ENCODE results near the gene KIF2A.
A peak's percentile ranks its signal among the peaks of the same experiment; 100 is the strongest.

Gene KIF2A

DNA sequence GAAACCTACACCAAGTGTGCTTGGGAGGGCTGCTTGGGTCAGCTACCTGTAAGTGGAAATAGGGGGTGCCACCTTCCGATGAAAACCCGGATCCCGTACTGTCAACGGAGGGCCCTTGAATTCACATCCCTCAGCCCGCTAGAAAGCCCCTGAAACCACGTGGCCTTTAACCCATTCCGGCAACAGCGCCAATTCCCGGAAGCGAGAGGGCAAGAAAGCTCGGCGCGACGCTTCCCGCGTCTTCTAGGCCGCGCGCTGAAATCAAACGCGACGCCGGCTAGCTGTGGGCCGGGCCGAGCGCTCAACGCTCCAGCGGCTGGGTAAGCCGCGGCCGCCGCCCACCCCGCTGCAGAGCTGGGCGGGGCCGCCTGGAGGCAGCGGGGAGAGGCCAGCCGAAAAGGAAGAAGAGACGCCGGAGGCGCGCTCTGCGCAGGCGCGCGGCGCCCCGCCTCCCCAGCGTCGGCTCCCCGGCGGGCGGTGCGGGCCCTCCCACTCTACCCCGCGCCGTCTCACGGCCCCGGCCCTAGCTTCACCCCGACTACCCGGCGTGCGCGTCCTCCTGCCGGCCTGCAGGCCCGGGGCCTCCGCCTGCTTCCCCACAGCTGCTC lies at the start of gene KIF2A:
KIF2A (plus strand) TSS at position 492 of the 608 bp plus-strand sequence. CDS start 267 bp downstream, outside the sequence.
- peak; percentile 80 for DNase-seq

DNA sequence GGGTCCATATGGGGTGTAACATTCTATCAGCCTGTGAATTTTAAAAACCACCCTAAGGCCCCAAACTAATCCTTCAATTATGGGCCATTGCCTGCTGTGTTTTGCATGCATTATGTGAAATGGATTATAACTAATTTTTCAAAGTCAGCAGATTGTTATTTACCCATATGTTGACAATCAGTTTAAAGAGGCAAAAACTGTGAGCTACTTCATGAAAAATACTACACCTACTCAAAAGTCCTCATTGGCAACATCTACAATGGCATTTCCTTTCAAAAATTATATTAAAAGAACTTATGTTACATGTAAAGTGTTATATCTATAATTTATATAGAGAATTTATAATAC lies 49.0 kb upstream of the KIF2A start:
- DNase-seq, result no peak

GRCh38 chr5:62258654-62259053 lies 47.4 kb upstream of the KIF2A start:
- DNase-seq, result no peak

DNA sequence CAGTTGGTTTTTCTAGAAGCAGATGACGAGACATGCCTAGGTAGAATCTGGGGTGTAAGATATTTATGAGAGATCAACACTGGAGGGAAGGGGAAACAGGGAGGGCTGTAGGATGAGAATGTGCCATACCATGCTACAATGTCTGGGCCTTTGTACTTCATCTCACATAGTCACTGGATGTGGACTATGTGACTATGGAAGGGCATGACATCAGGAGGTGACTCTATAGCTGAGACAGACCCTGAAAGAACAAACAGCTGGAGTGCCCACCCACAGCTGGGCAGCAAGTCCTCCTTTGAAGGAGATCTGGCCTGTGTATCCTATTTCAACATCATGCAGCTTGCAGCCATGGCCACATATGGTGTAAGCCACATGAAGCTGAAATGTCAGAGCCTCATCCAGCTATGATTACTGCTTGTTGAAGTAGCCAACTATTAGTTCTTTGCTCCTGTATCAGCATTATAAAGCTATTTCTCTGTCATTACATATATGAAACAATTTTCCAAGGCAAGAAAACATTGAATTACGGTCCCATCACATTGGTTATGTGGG lies 46.2 kb upstream of the KIF2A start:
- DNase-seq, result no peak

DNA sequence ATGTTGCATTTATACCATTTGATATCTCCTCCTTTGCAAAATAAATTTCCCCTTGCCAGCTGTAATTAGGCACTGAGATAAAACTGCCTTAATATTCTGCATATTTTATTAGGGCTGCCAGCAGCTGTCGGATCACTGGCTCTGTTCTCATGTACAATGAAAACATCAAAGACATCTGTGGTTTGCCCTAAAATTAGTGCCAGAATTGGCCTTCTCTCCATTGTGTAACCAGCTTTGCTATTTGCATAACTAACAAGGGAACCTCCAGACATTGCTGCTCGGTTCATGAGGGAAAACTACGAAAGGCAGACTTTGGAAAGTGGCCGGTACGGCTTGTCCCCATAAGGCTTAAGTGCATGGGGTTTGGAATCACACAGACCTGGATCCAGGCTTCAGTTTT lies 45.5 kb upstream of the KIF2A start:
- DNase-seq, result no peak

DNA sequence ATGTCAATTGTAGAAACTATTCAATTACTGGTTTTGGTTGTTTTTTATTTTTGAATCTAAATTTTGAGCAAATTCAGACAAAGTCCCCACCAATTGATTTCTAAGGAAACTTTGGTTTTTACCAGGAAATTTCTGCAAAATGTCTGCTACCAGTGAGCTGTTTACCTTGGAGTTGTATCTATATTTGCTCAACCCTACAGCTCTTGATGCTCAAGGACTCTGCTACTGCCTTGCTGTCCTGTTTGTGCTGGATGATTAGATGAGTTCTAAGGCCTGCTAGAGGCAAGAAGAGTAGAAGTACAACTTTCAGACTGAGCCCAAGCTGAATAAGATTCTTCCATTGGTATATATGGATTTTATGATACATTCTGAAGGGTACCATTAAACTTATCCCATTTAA lies 42.6 kb upstream of the KIF2A start:
- DNase-seq, result no peak

DNA sequence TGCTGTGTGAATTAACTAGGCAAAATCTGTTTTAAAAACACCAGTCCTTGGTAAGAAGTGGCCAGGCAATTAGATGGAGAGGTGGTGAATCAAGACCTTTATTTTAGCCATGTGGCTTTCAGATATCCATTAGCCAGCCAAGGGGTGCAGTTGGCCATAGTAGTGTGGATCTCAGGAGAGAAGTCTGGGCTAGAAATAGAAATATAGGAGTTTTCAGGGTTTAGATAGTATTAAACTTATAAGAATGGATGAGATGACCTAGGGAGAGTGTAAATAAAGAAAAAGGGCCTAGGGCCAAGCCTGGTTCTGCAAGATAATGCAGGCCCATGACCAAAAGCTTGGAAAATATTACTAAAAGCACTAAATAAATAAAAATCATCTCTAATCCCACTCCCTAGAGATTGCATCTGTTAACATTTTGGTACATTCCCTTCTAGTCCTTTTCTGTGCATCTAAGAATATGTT lies 40.3 kb upstream of the KIF2A start:
- no peak for DNase-seq

- no peak for DNase-seq
Measured at GRCh38 chr5:62266573-62266972, 39.4 kb upstream of the KIF2A start.

DNA sequence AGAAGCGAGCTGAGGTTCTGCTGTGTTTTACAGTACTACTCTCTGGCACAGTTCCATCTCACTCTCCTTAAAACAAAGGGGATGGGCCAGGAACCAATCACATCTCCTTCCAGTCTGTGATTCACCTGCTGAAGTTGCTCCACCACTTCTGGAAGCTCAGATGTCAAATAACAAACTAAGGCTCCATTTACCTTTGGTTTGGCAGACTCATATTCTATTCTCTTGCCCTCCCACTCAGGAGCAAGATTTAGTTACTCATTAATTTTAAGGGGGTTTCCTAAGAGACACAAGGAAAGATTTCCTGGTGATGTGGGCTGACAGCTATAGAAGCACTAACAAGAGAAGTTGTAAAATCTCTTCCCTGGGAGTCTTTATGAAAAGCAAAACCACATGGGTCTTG lies 37.8 kb upstream of the KIF2A start:
- no peak for DNase-seq

GRCh38 chr5:62268792-62269191 lies 37.2 kb upstream of the KIF2A start:
- DNase-seq, result no peak

- DNase-seq, result no peak
Measured at GRCh38 chr5:62271370-62271769, 34.6 kb upstream of the KIF2A start.

DNA sequence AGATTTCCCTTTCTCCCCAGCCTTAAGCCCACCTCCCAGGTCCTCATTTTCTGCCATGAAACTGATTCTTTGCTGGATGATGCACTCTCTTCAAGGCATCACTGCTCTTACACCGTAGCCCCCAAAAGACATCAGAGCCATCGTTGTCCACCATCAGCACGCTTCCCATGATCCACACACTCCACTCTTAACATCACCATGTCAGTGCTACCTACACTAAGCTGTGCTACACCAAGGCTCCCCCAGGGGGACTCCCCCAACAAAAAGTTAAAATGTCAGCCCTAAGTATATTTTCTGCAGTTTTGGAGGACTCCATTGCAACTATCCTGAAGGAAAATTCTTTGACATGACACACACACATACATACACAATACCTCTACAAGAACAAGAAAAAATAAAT lies 34.1 kb upstream of the KIF2A start:
- no peak for DNase-seq

DNA sequence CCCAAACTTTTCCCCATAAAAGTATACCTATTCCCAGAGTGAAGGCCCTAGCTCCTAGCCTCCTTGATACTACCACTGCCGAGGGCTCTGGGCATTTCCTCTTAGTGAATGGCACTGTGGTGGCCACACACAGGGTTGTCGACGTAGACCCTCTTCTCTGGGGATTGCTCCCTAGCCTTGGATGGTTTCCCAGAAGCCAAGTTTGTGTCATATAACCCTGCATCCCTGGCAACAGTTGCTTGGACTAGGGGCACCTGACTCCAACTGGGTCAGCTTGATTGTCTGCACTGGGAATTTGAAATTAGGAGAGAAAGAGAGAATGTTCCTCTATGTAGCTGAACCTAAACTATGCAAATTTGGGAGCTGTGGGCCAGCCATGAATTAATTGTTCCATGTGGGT lies 32.3 kb upstream of the KIF2A start:
- no peak for DNase-seq

DNA sequence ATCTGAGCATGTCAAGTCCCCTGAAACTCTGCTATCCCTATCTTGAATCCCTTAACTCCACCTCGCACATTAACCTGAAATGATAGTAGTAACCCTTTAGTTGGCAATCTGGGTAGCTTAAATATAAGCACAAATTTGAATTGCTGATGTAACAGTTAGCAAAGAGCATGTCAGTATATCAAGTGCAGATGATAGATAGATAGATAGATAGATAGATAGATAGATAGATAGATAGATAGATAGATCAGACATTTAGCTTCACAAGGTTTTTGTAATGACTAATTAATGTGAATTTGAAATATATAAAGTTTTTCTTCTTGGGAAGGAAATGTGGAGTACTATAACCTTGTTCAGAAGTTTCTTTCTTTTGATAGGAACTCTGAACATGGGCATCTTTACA lies 30.4 kb upstream of the KIF2A start:
- no peak for DNase-seq

DNA sequence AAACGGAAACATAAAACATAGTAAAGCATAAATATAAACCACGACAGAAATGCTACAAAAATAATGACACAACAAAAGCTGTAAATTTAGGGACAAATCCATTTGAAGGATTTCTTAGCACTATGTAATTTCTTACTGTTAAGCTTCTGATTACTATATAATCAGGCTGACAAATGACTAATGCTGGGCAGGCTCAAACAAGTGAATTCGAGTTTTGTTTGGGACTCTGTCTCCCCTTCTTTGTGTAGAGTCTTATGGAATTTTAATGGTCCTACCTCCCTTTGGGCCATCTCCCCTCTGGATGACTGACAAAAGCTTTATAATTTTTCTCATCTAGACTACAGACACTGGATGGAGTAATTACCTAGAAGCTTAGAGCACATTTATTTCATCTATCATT lies 24.6 kb upstream of the KIF2A start:
- DNase-seq, result no peak

GRCh38 chr5:62282064-62282463 lies 23.9 kb upstream of the KIF2A start:
- no peak for DNase-seq

- DNase-seq, result no peak
Measured at GRCh38 chr5:62283005-62283404, 23.0 kb upstream of the KIF2A start.

GRCh38 chr5:62283861-62284260 lies 22.1 kb upstream of the KIF2A start:
- no peak for DNase-seq

DNA sequence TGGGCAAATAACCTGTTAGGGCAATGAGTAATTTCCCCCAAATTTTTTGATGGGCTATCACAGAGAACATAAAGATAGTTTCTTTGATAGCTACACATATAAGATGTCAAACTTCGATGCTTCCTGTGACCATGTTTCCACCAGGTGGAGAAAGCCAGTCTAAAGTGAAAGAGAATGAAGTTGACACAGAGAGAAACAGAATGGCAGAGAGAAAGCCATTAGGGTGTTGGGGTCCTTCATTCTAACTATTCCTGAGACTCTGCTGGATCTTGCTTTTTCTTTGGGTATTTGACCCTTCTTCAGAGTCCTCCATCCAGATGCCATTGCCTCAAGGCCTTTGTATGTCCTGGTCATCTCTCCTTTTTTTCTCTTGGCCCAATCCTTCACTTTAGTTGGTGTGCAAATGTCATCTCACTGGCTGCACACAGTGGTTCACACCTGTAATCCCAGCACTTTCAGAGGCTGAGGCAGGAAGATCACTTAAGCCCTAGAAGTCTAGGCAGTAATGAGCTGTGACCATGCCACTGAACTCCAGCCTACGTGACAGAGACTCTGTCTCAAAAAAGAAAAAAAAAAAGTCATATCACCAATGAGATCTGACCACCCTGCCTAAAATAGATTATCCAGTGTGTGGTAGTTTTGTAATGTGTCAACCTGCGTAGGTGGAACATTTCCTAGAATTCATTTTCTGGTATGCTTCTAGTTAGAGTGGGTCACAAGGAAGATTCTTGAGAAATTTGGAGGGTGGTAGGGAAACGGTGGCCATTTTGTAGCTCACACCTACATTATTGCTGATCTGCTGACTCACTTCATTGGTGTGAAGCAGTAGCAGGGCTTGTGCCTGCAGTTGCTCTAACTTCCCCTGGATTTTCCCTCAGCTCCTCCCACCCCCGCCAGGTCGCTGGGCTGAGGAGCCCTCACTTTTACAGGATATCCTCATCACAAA lies 20.8 kb upstream of the KIF2A start:
- DNase-seq, result peak; percentile 21

DNA sequence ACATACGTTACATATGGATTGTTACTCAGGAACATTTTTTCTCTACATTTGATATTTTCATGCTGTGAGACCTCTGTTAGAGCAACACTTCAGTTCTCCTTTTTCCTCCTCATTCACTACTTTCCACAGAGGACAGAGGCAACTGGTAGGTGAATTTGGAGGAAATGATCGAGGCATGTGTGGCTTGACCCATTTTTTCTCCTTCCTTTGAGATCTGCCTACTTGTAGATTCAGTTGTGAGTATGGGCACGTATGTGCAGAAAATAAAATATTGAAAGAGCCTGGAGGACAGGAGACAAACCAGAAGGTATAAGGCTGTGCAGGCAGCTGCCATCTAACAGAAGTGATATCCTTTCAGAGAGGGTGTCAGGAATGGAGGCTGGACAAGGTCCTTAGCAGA lies 19.2 kb upstream of the KIF2A start:
- DNase-seq, result no peak

- no peak for DNase-seq
Measured at GRCh38 chr5:62287237-62287636, 18.8 kb upstream of the KIF2A start.

- no peak for DNase-seq
Measured at GRCh38 chr5:62288118-62288517, 17.9 kb upstream of the KIF2A start.

DNA sequence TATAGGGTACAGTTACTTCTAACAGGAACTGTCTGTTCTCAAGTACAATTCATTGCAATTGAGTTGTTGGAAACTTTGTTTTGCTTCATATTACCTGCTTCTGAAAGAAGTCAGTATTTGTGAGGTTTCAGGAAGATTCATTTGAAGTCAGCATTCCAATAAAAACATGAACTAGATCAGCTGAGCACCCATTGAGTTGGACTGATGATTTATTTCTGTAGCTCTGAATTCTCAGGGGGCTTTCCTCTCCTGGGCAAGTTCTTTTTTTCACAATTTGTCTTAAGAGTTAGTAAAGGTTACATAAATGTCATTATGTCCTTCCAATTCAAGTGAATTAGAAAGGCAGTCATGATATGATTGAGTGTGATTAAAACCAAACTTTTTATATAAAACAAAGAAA lies 16.2 kb upstream of the KIF2A start:
- DNase-seq, result no peak

DNA sequence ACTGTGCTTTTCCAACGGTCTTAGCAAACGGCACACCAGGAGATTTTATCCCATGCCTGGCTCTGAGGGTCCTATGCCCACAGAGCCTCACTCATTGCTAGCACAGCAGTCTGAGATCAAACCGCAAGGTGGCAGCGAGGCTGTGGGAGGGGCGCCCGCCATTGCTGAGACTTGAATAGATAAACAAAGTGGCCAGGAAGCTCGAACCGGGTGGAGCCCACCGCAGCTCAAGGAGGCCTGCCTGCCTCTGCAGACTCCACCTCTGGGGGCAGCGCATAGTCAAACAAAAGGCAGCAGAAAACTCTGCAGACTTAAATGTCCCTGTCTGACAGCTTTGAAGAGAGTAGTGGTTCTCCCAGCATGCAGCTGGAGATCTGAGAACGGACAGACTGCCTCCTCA lies 14.2 kb upstream of the KIF2A start:
- DNase-seq, result peak; percentile 29

Measured in activated T-cell treated with anti-CD3 and anti-CD28 coated beads for 4 hours (primary cell).